A549 (cell line): ENCODE measurements around the gene TRMT1. TPM values are rescaled to one million over a fixed set of nuclear protein-coding genes. Genes with fewer than 3 reads are reported as not detected.
A peak's percentile ranks its signal among the peaks of the same experiment; 100 is the strongest.

Experiments used
- ATAC-seq, 2 experiments: fragments of 200-7000 bp in 1 of 2; fragments of >200 bp in 1 of 2; cut with Nextera tagmentation in 1 of 2; cut with Tn5 transposase in 1 of 2; 3 replicates each; pipeline versions ENCODE4 v1.8.0 to v1.9.1; 2018 to 2020; ENCODE audit warnings: mild to moderate bottlenecking in 1 of 2, moderate library complexity in 1 of 2
- CTCF ChIA-PET: fragments of 300-600 bp; sonication (Branson Sonifier 250); formaldehyde crosslinking; extraction: SDS; loops from one replicate; lab custom pipeline; 2021; ENCODE audit warnings: antibody characterized with exemption, inconsistent platforms; lab: Yijun Ruan, JAX
- POLR2A ChIA-PET: fragments of 350-600 bp; formaldehyde crosslinking; extraction: SDS; loops from one replicate; lab custom pipeline; 2021; ENCODE audit warnings: antibody characterized with exemption, inconsistent platforms; lab: Yijun Ruan, JAX
- DNase-seq, 2 experiments: peaks; one replicate each; pipeline versions ENCODE4 v3.0.0 to v3.0.0-alpha.2; 2011 to 2016; ENCODE audit warnings: low read depth in 1 of 2, low spot score in 1 of 2
- FAIRE-seq: peaks from 2 replicates; lab custom pipeline; 2011; peaks lifted over from hg19 to GRCh38; lab: Jason Lieb, UNC
- H3K27ac ChIP-seq, 2 experiments: fragments of >200 bp; sonication (Bioruptor Twin); formaldehyde crosslinking; 3 replicates each; pipeline ENCODE4 v1.5.1; 2016 to 2017
- H3K4me1 ChIP-seq: fragments of >200 bp; sonication (Bioruptor Twin); formaldehyde crosslinking; 3 replicates; pipeline ENCODE4 v1.6.1; 2016
- H3K4me2 ChIP-seq: fragments of >200 bp; sonication (Bioruptor Twin); formaldehyde crosslinking; 3 replicates; pipeline ENCODE4 v1.6.1; 2016
- H3K4me3 ChIP-seq: fragments of >200 bp; sonication (Bioruptor Twin); formaldehyde crosslinking; 3 replicates; pipeline ENCODE4 v1.5.1; 2016
- H3K9me3 ChIP-seq: fragments of >200 bp; sonication (Bioruptor Twin); formaldehyde crosslinking; 3 replicates; pipeline ENCODE4 v1.6.1; 2016
- BHLHE40 ChIP-seq: IDR thresholded peaks from 2 replicates; pipeline ENCODE4 v1.6.1; 2012; ENCODE audit warnings: low read depth, low read length, inconsistent platforms
- CHD4 ChIP-seq: fragments of 200-600 bp; sonication (generic); IDR thresholded peaks from 2 replicates; pipeline ENCODE4 v1.6.1; 2016; ENCODE audit warnings: antibody characterized with exemption, mild to moderate bottlenecking, borderline replicate concordance
- EHF ChIP-seq: fragments of 250-450 bp; sonication (Bioruptor Pico); IDR thresholded peaks from 2 replicates; pipeline ENCODE4 v1.5.0; 2020; ENCODE audit warnings: mild to moderate bottlenecking
- EP300 ChIP-seq, 2 experiments: fragments of >200 bp; sonication (Bioruptor Twin); formaldehyde crosslinking; IDR thresholded peaks; 2 replicates in 1 of 2; 3 replicates in 1 of 2; pipeline ENCODE4 v1.6.1; 2016 to 2017
- ESRRA ChIP-seq: fragments of 150-350 bp; IDR thresholded peaks from 2 replicates; pipeline ENCODE4 v1.6.1; 2014; ENCODE audit warnings: mild to moderate bottlenecking, low read length, borderline replicate concordance
- FOSL2 ChIP-seq, 2 experiments: fragments of 450-650 bp in 1 of 2; fragments of >200 bp in 1 of 2; sonication (Bioruptor Twin) in 1 of 2; formaldehyde crosslinking; IDR thresholded peaks; 2 replicates each; pipeline versions ENCODE4 v1.5.0 to v1.6.1; 2016 to 2020; ENCODE audit warnings: mild to moderate bottlenecking in 1 of 2, moderate library complexity in 1 of 2
- JUNB ChIP-seq: fragments of >200 bp; sonication (Bioruptor Twin); formaldehyde crosslinking; IDR thresholded peaks from 2 replicates; pipeline ENCODE4 v1.6.1; 2016
- RNF2 ChIP-seq: fragments of 200-600 bp; sonication (generic); IDR thresholded peaks from 2 replicates; pipeline ENCODE4 v1.6.1; 2016; ENCODE audit warnings: low read depth, mild to moderate bottlenecking, antibody characterized with exemption, moderate library complexity, borderline replicate concordance
- ZC3H11A ChIP-seq: fragments of 450-650 bp; IDR thresholded peaks from 2 replicates; pipeline ENCODE4 v1.6.1; 2014; ENCODE audit warnings: antibody characterized with exemption, mild to moderate bottlenecking
- ZSCAN20 ChIP-seq: fragments of 250-450 bp; sonication (Bioruptor Pico); IDR thresholded peaks from 2 replicates; pipeline ENCODE4 v1.8.0; 2022; ENCODE audit warnings: mild to moderate bottlenecking, moderate library complexity
- WGBS: methylation state at CpG from one replicate; pipeline ENCODE4 v1.1.6; 2017; ENCODE audit errors: missing lambda C conversion rate; 5-methylcytosine and 5-hydroxymethylcytosine counted together
- polyA plus RNA-seq, 4 experiments: library from polyadenylated mRNA; depleted of rRNA in 3 of 4; stranded (reverse); fragments of >200 nt; fragmentation: RNase III in 1 of 4; extraction: RNeasy Plus Mini Kit Qiagen cat#74134 plus additional on column Dnase treatment in 1 of 4; gene quantifications; 2 replicates in 3 of 4; 3 replicates in 1 of 4; pipeline ENCODE4 v1.2.3, GENCODE V29; 2011 to 2017
- TF ChIP-seq, protein P1 (sequence below): fragments of 200-600 bp; sonication (generic); IDR thresholded peaks from 2 replicates; pipeline ENCODE4 v1.6.1; 2016; ENCODE audit warnings: antibody characterized with exemption, mild to moderate bottlenecking, moderate library complexity
- TF ChIP-seq, protein P2 (sequence below): fragments of 450-650 bp; IDR thresholded peaks from 2 replicates; pipeline ENCODE4 v1.6.1; 2014; ENCODE audit warnings: antibody characterized with exemption
- TF ChIP-seq, protein P3 (sequence below): fragments of >200 bp; sonication (Bioruptor Twin); formaldehyde crosslinking; IDR thresholded peaks from 3 replicates; pipeline ENCODE4 v1.5.1; 2016
- TF ChIP-seq, protein P4 (sequence below): fragments of >200 bp; sonication (Bioruptor Twin); formaldehyde crosslinking; IDR thresholded peaks from 2 replicates; pipeline ENCODE4 v1.6.1; 2016

The TRMT1 gene
- polyA plus RNA-seq, 2 of the 4 experiments (the other 2 are of a cell fraction): 18.2 to 29.8 TPM

DNA sequence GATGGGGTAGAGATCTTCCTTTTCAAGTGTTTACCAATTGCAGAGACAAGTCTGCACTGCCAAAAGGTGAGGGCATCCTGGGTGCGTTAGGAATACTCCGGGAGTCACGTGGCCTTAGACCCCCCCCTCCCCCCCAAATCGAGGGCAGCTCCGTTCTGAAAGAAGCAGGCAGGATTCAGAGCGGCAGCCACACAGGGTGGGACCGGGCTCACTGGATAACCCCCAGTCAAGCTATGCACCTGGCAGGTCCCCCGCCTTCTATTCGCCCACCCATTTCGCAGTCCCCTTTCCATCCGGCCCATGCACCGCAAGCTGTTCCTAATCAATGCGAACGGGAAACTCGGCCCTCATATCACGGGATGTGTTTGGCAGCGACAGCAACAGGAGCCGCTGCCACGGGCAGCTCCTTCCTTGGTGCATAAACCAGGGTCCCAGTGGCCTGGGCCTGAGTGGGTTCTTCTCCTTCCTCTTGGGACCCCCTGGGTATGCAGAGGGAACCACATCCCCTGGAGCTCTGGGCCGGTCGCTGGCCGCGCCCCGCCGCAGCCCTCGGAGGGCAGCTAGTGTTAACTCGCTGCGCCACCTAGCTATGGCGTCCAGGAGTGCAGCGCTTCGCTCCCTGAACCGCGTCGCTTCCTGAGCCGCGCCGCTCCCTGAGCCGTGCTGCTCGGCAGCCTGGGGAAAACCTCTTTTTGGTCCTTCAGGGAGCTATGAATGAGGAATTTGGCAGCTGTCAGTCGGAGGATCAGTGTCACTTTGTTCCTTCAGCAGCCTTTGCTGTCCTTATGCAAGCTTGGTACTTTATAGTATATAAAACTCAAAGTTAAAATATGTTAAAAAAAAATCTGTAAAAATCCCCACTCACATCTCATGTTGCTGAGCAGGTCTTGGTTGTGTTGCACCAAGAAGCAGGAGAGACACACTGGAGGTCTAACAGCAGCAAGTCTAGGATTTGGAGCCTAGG is 55.3 kb downstream of the TRMT1 start (continued):
- TF ChIP-seq, protein P1, sequence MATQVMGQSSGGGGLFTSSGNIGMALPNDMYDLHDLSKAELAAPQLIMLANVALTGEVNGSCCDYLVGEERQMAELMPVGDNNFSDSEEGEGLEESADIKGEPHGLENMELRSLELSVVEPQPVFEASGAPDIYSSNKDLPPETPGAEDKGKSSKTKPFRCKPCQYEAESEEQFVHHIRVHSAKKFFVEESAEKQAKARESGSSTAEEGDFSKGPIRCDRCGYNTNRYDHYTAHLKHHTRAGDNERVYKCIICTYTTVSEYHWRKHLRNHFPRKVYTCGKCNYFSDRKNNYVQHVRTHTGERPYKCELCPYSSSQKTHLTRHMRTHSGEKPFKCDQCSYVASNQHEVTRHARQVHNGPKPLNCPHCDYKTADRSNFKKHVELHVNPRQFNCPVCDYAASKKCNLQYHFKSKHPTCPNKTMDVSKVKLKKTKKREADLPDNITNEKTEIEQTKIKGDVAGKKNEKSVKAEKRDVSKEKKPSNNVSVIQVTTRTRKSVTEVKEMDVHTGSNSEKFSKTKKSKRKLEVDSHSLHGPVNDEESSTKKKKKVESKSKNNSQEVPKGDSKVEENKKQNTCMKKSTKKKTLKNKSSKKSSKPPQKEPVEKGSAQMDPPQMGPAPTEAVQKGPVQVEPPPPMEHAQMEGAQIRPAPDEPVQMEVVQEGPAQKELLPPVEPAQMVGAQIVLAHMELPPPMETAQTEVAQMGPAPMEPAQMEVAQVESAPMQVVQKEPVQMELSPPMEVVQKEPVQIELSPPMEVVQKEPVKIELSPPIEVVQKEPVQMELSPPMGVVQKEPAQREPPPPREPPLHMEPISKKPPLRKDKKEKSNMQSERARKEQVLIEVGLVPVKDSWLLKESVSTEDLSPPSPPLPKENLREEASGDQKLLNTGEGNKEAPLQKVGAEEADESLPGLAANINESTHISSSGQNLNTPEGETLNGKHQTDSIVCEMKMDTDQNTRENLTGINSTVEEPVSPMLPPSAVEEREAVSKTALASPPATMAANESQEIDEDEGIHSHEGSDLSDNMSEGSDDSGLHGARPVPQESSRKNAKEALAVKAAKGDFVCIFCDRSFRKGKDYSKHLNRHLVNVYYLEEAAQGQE: no peak
- TF ChIP-seq BHLHE40: no peak
- TF ChIP-seq, protein P2, sequence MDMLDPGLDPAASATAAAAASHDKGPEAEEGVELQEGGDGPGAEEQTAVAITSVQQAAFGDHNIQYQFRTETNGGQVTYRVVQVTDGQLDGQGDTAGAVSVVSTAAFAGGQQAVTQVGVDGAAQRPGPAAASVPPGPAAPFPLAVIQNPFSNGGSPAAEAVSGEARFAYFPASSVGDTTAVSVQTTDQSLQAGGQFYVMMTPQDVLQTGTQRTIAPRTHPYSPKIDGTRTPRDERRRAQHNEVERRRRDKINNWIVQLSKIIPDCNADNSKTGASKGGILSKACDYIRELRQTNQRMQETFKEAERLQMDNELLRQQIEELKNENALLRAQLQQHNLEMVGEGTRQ: peak; percentile 62
- no peak for TF ChIP-seq EP300 (IDR thresholded peaks at IDR 0.05)
- TF ChIP-seq FOSL2 (IDR thresholded peaks at IDR 0.05): no peak
- no peak for TF ChIP-seq FOSL2 (CRISPR knock-in tag; IDR thresholded peaks at IDR 0.05)
- TF ChIP-seq ESRRA: no peak
- no peak for TF ChIP-seq EHF (CRISPR knock-in tag)
- TF ChIP-seq, protein P3, sequence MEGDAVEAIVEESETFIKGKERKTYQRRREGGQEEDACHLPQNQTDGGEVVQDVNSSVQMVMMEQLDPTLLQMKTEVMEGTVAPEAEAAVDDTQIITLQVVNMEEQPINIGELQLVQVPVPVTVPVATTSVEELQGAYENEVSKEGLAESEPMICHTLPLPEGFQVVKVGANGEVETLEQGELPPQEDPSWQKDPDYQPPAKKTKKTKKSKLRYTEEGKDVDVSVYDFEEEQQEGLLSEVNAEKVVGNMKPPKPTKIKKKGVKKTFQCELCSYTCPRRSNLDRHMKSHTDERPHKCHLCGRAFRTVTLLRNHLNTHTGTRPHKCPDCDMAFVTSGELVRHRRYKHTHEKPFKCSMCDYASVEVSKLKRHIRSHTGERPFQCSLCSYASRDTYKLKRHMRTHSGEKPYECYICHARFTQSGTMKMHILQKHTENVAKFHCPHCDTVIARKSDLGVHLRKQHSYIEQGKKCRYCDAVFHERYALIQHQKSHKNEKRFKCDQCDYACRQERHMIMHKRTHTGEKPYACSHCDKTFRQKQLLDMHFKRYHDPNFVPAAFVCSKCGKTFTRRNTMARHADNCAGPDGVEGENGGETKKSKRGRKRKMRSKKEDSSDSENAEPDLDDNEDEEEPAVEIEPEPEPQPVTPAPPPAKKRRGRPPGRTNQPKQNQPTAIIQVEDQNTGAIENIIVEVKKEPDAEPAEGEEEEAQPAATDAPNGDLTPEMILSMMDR: peak; percentile 78
- no peak for TF ChIP-seq ZC3H11A
- no peak for TF ChIP-seq ZSCAN20

DNA sequence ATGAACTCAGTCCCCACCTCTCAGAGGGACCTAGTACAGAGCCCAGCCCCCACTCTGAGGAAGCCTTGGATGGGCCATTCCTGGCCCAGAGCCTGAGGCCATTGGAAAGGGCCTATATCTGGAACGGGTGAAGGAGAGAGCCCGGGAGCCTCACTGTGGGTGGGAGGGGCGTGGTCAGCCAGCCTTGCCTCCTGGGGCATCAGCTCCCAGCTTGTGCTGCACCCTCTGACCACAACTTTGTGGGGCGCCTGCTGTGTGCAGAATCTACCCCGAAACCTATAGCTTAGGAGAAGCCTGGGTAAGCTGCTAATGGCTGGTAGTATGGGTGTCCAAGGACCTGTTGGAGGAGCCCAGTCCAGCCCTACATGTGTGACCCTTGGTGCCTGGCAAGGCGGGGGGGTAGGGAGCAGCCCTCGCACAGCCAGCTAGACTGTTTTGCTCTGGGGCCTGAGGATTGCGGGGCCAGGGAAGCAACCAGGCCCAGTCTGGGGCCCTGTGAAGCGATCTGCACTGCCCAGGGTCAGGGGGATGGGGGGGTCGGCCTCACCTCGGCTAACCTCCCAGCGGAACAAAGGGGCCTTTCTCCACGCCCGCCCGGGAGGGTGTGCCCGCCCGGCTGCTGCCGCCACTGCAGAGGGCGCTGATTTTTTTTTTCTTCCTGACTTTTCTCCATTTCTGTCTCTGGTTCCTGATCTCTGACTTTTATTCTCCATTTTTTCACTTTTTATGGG is 56.1 kb downstream of the TRMT1 start:
- Histone ChIP-seq H3K4me2 (peak overlapping the region; percentile 99), H3K27ac (peak overlapping the region; percentile 85 to 89; a peak in 5 of 6 replicates), H3K9me3 (no peaks in the 10 kb centered on the region), H3K4me1 (peaks cover 12% of the 10 kb centered on the region; the same call in 2 of the 3 replicates), H3K4me3 (peak overlapping the region; percentile 53; the same call in 2 of the 3 replicates)
- WGBS: 47% methylated on average over 12 of the region's 19 CpGs
- TF ChIP-seq CHD4: no peak
- ATAC-seq: peak in 1 of 2 experiments; percentile 24; a peak in 3 of 6 replicates
- ChIA-PET POLR2A (interaction anchor here (1.2 to 1.5 kb wide), 3 partner anchors 7 to 77 kb away, joined by 4 to 9 read pairs (median 5); no protein-coding TSS in a partner anchor), CTCF (interaction anchor here (1.2 to 9.6 kb wide), 26 partner anchors 8 to 95 kb away, joined by 3 to 127 read pairs (median 10); partner anchors contain the start of gene TRMT1)
- no peak for DNase-seq
- no peak for FAIRE-seq

DNA sequence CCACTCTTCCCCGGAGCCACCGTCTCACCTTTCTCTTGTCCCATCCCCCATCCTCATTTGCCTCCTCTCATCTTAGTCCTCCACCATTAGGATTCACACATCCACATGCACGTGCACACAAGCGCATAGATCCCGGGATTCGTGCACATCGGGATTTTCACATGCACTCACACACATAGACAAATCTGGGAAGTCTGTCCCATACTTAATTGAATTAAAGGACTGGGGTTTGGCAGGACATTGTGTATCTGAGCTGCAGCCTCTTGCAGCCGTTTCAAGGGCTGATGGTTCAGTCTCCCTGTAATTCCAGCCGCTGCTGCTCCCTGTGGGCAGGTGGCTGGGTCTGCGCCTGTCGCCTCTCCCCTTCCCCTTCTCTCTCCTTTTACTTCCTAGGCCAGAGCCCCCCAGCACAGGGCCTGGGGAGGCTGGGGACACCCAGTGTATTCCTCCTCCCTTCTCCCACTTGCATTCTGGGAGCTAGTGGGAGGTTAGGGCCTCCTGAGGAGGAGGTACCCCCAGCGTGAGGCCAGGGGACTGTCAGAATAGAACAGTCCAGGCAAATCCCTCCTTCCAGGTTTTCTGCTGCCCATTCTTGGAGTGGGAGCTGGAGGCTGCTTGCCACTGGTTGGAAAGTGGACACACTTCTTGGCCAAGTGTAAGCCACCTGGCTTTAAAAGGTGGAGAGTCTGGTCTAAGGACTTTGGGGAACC is 57.4 kb downstream of the TRMT1 start:
- ChIA-PET POLR2A (no interaction called here), CTCF (interaction anchor here (0.6 to 9.6 kb wide), 8 partner anchors 11 to 1765 kb away, joined by 3 to 127 read pairs (median 38); no protein-coding TSS in a partner anchor)
- 81% methylated on average over 10 of the region's 12 CpGs for WGBS
- Histone ChIP-seq H3K4me3 (no peak overlapping the region), H3K4me2 (no peak overlapping the region), H3K27ac (no peak overlapping the region), H3K4me1 (peaks cover 25% of the 10 kb centered on the region), H3K9me3 (no peaks in the 10 kb centered on the region)
- TF ChIP-seq RNF2: no peak
- TF ChIP-seq JUNB: no peak
- TF ChIP-seq, protein P4, sequence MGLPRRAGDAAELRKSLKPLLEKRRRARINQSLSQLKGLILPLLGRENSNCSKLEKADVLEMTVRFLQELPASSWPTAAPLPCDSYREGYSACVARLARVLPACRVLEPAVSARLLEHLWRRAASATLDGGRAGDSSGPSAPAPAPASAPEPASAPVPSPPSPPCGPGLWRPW: no peak
- FAIRE-seq (no peak), ATAC-seq (no peak), DNase-seq (no peak)
